Suprapubic skin (tissue), 4 donors: ENCODE results near the gene ITGA4. TPM values are rescaled to one million over a fixed set of nuclear protein-coding genes. Genes with fewer than 3 reads are reported as not detected.

Experiments
- DNase-seq, 2 donors: peaks; one replicate each; pipeline ENCODE4 v3.0.0-alpha.2; 2019; ENCODE audit warnings: low spot score in 2 of 2
- H3K27ac ChIP-seq: fragments of 200-600 bp; sonication (generic); one replicate; pipeline ENCODE4 v1.5.1; 2019
- H3K27me3 ChIP-seq: fragments of 200-600 bp; sonication (generic); one replicate; pipeline ENCODE4 v1.5.1; 2019
- H3K36me3 ChIP-seq: fragments of 200-600 bp; sonication (generic); one replicate; pipeline ENCODE4 v1.5.1; 2019
- H3K4me1 ChIP-seq: fragments of 200-600 bp; sonication (generic); one replicate; pipeline ENCODE4 v1.5.1; 2019
- H3K4me3 ChIP-seq: fragments of 200-600 bp; sonication (generic); one replicate; pipeline ENCODE4 v1.5.1; 2019; ENCODE audit warnings: mild to moderate bottlenecking
- H3K9me3 ChIP-seq: fragments of 200-600 bp; sonication (generic); one replicate; pipeline ENCODE4 v1.5.1; 2019
- CTCF ChIP-seq, 2 donors: fragments of 200-600 bp in 1 of 2; fragments of 450-650 bp in 1 of 2; sonication (generic) in 1 of 2; IDR thresholded peaks; one replicate each; pipeline ENCODE4 v1.5.1; 2016 to 2019; ENCODE audit warnings: antibody characterized with exemption in 2 of 2, mild to moderate bottlenecking in 1 of 2, moderate library complexity in 1 of 2
- EP300 ChIP-seq: sonication (generic); formaldehyde crosslinking; IDR thresholded peaks from one replicate; pipeline ENCODE4 v1.6.1; 2017; ENCODE audit warnings: antibody characterized with exemption
- POLR2A ChIP-seq, 2 donors: fragments of 450-650 bp; IDR thresholded peaks; one replicate each; pipeline ENCODE4 v1.6.1; 2017; ENCODE audit warnings: antibody characterized with exemption in 2 of 2, mild to moderate bottlenecking in 2 of 2, moderate library complexity in 2 of 2
- POLR2AphosphoS5 ChIP-seq, 3 donors: sonication (generic); formaldehyde crosslinking; IDR thresholded peaks; one replicate each; pipeline ENCODE4 v1.6.1; 2017; ENCODE audit warnings: antibody characterized with exemption in 3 of 3
- WGBS: methylation state at CpG from one replicate; pipeline ENCODE4 v1.1.5; 2018; 5-methylcytosine and 5-hydroxymethylcytosine counted together
- total RNA-seq, 4 donors: library from RNA; depleted of rRNA; stranded (reverse); fragments of >200 nt; gene quantifications; one replicate each; pipeline ENCODE4 v1.1.0, GENCODE V29; 2016

ITGA4 gene
- total RNA-seq, 4 donors from 2014 or later, result 0.68 to 14.1 (median 0.95) TPM

- WGBS, result 76% methylated on average over 2 of the region's 2 CpGs
- DNase-seq, result no peak
- H3K27me3 ChIP-seq, result no peaks in the 10 kb centered on the region
- TF ChIP-seq EP300 (no peak), CTCF (IDR thresholded peaks at IDR 0.05) (no peak), POLR2AphosphoS5 (IDR thresholded peaks at IDR 0.05) (no peak)
- H3K9me3 ChIP-seq, result no peaks in the 10 kb centered on the region
- no peaks in the 10 kb centered on the region for H3K36me3 ChIP-seq
- no peak overlapping the region for H3K4me3 ChIP-seq
- H3K27ac ChIP-seq, result no peak overlapping the region
- H3K4me1 ChIP-seq, result no peaks in the 10 kb centered on the region
Measured at GRCh38 chr2:181554061-181554830, 97.1 kb downstream of the ITGA4 start.

GRCh38 chr2:181558371-181558770 is 101.2 kb downstream of the ITGA4 start:
- Histone ChIP-seq H3K9me3 (no peaks in the 10 kb centered on the region), H3K36me3 (no peaks in the 10 kb centered on the region), H3K27me3 (no peaks in the 10 kb centered on the region), H3K27ac (no peak overlapping the region), H3K4me3 (no peak overlapping the region), H3K4me1 (no peaks in the 10 kb centered on the region)
- no peak for TF ChIP-seq EP300
- TF ChIP-seq CTCF (IDR thresholded peaks at IDR 0.05), result no peak
- no peak for TF ChIP-seq POLR2AphosphoS5 (IDR thresholded peaks at IDR 0.05)
- no peak for TF ChIP-seq POLR2A (IDR thresholded peaks at IDR 0.05)
- WGBS, result 68% methylated on average over 2 of the region's 2 CpGs
- no peak for DNase-seq

GRCh38 chr2:181563101-181563692 is 106.0 kb downstream of the ITGA4 start:
- H3K9me3 ChIP-seq, result no peaks in the 10 kb centered on the region
- no peak overlapping the region for H3K4me3 ChIP-seq
- H3K36me3 ChIP-seq, result no peaks in the 10 kb centered on the region
- no peak overlapping the region for H3K27ac ChIP-seq
- TF ChIP-seq CTCF (IDR thresholded peaks at IDR 0.05) (no peak), POLR2A (IDR thresholded peaks at IDR 0.05) (no peak), EP300 (no peak), POLR2AphosphoS5 (IDR thresholded peaks at IDR 0.05) (no peak)
- no peaks in the 10 kb centered on the region for H3K27me3 ChIP-seq
- H3K4me1 ChIP-seq, result no peaks in the 10 kb centered on the region
- DNase-seq, result no peak
- 60% methylated on average over 1 of the region's 1 CpG for whole genome bisulfite sequencing

GRCh38 chr2:181566334-181567032 is 109.3 kb downstream of the ITGA4 start:
- no peaks in the 10 kb centered on the region for H3K4me1 ChIP-seq
- WGBS, result 73% methylated on average over 6 of the region's 6 CpGs
- H3K9me3 ChIP-seq, result no peaks in the 10 kb centered on the region
- H3K27me3 ChIP-seq, result no peaks in the 10 kb centered on the region
- no peak overlapping the region for H3K27ac ChIP-seq
- H3K36me3 ChIP-seq, result no peaks in the 10 kb centered on the region
- DNase-seq, result no peak
- TF ChIP-seq POLR2AphosphoS5 (IDR thresholded peaks at IDR 0.05), result no peak
- no peak overlapping the region for H3K4me3 ChIP-seq

- 89% methylated on average over 2 of the region's 2 CpGs for WGBS
- no peak for TF ChIP-seq POLR2AphosphoS5 (IDR thresholded peaks at IDR 0.05)
- no peak for TF ChIP-seq EP300
- no peak for TF ChIP-seq POLR2A (IDR thresholded peaks at IDR 0.05)
- TF ChIP-seq CTCF (IDR thresholded peaks at IDR 0.05), result no peak
- Histone ChIP-seq H3K4me3 (no peak overlapping the region), H3K27ac (no peak overlapping the region), H3K27me3 (no peaks in the 10 kb centered on the region), H3K4me1 (no peaks in the 10 kb centered on the region), H3K36me3 (no peaks in the 10 kb centered on the region), H3K9me3 (no peaks in the 10 kb centered on the region)
- no peak for DNase-seq
Measured at GRCh38 chr2:181570059-181570458, 112.9 kb downstream of the ITGA4 start.
